GM21786 (cell line): ENCODE results near the gene CBLN2.

Experiments
- ATAC-seq: cut with Tn5 transposase; IDR thresholded peaks from one replicate; pipeline ENCODE4 v1.9.1; 2021; ENCODE audit not compliant: unreplicated experiment

CBLN2 gene

GRCh38 chr18:72544092-72544886 is at the start of gene CBLN2:
CBLN2 (minus strand) TSS chr18:72544342; CDS start chr18:72542160, 2,182 bp downstream.
- ATAC-seq: peak; percentile 91

GRCh38 chr18:72588360-72588759 is 44.2 kb upstream of the CBLN2 start:
- no peak for ATAC-seq

- ATAC-seq: no peak
Measured at GRCh38 chr18:72584787-72585186, 40.6 kb upstream of the CBLN2 start.

- ATAC-seq: no peak
Measured at GRCh38 chr18:72581976-72582375, 37.8 kb upstream of the CBLN2 start.

- no peak for ATAC-seq
Measured at GRCh38 chr18:72572896-72573295, 28.8 kb upstream of the CBLN2 start.

DNA sequence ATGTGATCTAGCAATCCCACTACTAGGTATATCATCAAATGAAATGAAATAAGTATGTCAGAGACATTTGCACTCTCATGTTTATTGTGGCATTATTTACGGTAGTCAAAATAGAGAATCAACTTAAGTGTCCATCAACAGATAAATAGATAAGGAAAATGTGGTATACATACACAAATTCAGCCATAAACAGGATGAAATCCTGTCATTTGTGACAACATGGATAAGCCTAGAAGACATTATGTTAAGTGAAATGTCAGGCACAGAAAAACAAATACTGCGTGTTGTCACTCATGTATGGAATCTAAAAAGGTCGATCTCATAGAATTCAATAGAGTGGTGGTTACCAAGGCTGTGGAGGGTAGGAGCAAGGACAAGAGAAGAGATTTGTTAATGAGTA is 22.1 kb upstream of the CBLN2 start:
- no peak for ATAC-seq

DNA sequence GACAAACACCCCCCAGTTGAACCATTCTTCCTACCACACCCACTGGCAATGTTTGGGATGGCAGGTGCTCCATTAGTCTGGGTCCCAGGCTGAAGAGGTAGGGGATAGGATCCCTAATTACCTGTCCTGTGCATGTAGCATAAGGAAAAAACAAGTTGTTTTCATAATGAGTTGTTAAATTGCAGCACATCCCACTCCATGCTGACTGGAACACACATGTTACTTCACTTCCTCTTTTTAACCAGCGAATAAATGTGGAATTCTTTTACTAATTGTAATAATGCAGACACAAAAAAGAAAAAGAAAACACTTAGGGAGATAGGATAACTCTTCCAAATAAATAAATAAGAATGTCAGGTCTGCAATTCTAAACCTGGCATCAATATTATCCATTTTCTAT is 11.8 kb upstream of the CBLN2 start:
- no peak for ATAC-seq

GRCh38 chr18:72555101-72555500 is 11.0 kb upstream of the CBLN2 start:
- no peak for ATAC-seq

- no peak for ATAC-seq
Measured at GRCh38 chr18:72543357-72544055, 636 bp downstream of the CBLN2 start.

GRCh38 chr18:72542984-72543356 is 1.2 kb downstream of the CBLN2 start:
- ATAC-seq: no peak

GRCh38 chr18:72542342-72542741 is 1.8 kb downstream of the CBLN2 start:
- ATAC-seq: no peak

DNA sequence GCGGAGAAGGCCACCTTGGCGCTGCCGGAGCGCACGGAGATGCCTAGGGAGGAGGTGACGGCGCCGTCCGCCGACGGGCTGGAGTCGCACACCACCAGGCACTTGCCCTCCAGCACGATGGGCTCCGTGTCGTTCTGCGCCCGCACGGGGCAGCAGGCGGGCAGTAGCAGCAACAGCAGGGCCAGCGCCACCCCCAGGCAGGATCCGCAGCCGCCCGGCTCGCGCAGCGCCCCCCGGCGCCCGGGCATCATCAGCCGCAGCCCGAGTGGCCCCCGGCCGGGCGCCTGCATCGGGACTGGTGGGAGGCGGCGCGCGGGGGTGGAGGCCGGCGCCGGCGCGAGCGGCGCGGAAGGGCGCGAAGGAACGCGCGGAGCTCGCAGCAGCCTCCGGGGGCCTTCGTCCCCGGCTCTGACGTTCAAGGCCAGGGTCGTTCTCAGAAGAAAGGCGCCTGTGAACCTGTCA is 2.2 kb downstream of the CBLN2 start:
- ATAC-seq: no peak

- ATAC-seq: no peak
Measured at GRCh38 chr18:72539901-72540300, 4.2 kb downstream of the CBLN2 start.

- ATAC-seq: no peak
Measured at GRCh38 chr18:72530622-72531021, 13.5 kb downstream of the CBLN2 start.

DNA sequence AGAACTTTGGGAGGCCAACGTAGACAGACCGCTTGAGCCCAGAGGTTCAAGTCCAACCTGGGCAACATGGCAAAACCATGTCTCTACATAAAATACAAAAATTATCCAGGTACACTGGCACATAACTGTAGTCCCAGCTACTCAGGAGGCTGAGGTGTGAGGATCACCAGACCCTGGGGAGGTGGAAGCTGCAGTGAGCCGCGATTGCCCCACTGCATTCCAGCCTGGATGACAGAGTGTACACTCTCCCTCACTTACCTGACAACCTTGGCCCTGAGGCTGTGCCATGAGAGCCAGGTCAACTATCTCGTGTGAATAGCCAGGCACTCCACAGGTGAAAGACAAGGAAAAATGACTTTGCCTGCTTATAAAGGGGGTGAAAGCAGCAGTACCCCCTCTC is 39.3 kb downstream of the CBLN2 start:
- no peak for ATAC-seq

- no peak for ATAC-seq
Measured at GRCh38 chr18:72502671-72503431, 41.3 kb downstream of the CBLN2 start.

GRCh38 chr18:72492497-72492896 is 51.6 kb downstream of the CBLN2 start:
- no peak for ATAC-seq
